NCI-H526 (cell line): ENCODE measurements around the gene GABRB1.

Experiments
- DNase-seq, 2 experiments: peaks; one replicate each; lab custom pipeline; 2025; lab: John Stamatoyannopoulos, UW

The GABRB1 gene

DNA sequence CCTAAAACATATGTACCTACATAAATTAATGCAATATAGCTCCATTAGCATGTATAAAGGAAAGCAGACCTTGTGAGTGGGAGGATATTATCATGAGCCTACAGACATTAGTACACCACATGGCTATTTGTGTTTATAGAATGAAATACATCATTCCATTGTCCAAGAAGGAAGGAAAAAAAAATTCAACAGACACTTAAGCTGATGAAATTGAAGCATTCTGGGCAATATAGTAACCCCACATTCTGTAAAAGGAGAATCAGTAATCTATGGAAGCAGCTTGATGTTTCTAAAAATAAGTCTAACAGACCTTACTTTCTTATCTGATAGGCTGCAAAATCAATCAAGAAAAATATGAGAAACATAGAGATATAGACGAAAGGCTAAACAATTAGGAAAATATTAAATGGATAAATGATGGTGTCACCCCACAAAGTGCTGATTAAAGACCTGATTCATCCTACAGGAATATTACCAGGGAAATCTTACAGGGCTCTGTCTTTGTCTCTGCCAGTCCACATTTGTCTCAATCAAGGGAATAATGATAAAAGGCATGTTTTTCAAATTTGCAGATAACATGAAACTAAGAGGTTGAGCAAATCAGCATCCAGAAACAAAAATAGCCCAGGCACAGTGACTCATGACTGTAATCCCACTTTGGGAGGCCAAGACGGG is 355.3 kb downstream of the GABRB1 start:
- no peak for DNase-seq

GRCh38 chr4:47390428-47391125 is 359.2 kb downstream of the GABRB1 start:
- DNase-seq = no peak

DNA sequence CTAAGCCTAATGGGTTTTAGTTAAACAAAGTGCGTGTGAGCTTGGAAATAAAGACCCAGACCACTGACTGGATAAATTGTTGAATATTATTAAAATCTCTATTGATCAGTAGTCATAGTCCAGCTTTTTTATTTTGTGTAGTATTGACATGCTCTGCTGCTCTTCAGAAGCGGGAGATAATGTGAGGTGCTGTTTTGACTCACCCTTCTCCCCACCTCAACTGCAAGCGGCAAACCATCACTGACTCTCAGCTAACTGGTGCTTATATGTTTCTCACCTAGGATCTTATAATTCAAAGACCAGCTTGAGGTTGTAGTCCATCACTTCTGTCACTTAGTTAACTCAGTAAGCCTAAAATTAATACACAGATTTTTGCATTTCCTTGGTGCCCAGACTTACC is 359.9 kb downstream of the GABRB1 start:
- no peak for DNase-seq

DNA sequence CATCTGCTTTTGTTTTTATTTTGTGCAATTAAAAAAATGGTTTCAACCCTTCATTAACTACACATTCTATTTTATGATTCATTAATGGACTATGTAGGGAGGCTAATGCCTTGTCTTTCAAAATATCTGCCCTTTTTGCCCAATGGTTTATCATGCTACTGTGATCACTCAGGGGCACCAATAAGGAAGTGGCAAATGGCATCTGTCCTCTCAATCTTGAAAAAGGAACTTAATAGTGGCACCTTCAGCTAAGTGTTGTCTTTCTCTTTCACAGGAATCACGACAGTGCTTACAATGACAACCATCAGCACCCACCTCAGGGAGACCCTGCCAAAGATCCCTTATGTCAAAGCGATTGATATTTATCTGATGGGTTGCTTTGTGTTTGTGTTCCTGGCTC is 375.0 kb downstream of the GABRB1 start:
- DNase-seq = no peak

DNA sequence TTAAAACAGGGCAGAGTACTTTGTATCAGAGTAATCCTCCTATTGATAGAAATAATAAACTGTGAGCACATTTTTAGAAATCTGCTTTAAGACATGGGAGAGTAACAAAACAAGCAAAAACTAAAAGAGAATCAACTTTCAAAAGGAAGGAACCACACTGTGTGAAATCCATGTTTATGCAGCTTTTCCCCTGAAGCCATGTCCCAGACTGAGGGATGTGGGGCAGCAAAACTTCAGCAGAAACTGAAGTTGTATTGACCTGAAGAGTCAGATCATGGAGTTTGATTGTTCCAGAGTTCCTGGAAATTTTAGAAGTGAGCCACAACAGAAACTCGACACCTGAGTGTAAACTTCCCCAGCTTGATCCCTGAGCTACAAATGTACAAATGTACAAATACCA is 378.9 kb downstream of the GABRB1 start:
- peak in 1 of 2 experiments; percentile 12 for DNase-seq

DNA sequence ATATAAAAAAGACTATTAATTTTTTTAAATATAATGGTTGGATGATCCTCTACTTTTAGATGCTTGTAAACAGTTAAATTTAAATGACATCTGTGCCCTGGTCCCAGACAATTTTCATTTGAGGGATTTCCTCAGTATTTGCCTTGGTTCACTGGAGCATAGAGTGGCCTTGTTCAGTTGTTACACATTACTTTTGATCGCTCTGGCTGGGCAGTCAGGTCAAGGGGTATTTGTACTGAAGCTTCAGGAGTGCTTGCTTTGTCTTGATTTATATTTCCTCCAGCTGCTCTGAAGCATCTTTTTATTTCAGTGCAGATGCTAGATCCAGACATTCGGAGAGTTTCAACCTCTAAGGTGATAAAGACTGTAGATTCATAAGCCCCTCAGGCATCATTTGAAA is 382.2 kb downstream of the GABRB1 start:
- peak; percentile 20 to 74 for DNase-seq

- no peak for DNase-seq
These were observed 384.4 kb downstream of the GABRB1 start for GRCh38 chr4:47415719-47416118.

- no peak for DNase-seq
These were observed 386.8 kb downstream of the GABRB1 start for GRCh38 chr4:47418147-47418546.

DNA sequence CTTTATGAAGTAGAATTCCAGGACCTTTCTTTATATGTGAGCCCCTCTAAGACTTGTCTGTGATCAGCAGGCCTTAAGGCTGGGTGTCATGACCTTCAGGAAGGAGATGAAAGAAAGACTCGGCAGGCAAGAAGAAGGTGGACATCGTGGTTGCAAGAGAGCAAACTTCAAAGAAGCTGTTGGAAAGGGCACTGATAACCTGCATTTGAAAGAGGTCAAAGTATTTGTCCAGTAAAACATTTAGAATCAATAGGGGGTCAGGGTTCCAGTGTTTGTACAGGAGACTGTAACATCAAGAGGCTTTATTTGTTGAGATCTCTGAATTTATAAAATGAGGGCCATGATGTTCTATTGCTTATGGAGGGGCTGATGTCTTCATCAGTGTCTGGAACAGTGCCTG is 387.9 kb downstream of the GABRB1 start:
- DNase-seq = no peak

DNA sequence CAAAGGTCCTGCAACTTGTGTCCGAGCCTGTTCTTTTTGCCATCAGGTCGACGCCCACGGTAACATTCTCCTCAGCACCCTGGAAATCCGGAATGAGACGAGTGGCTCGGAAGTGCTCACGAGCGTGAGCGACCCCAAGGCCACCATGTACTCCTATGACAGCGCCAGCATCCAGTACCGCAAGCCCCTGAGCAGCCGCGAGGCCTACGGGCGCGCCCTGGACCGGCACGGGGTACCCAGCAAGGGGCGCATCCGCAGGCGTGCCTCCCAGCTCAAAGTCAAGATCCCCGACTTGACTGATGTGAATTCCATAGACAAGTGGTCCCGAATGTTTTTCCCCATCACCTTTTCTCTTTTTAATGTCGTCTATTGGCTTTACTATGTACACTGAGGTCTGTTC is 394.3 kb downstream of the GABRB1 start:
- DNase-seq = no peak

DNA sequence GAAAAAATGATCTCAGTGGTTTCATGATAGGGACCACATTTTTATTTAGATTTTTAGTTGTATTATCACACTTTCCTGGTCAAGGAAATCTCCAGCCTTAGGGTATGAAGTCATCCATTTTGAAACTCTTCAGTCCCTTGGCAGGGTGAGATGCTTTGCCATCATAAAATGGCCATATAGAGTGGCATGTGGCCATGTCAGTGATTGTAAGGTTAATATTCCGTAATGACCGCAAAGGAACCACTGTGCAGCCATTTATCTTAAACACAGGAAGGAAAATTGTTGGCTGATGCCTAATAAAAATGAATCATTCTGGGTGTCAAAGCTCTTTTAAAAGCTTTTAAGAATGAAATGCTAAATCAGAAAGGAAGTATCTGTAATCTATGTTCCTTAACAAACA is 396.6 kb downstream of the GABRB1 start:
- no peak for DNase-seq

DNA sequence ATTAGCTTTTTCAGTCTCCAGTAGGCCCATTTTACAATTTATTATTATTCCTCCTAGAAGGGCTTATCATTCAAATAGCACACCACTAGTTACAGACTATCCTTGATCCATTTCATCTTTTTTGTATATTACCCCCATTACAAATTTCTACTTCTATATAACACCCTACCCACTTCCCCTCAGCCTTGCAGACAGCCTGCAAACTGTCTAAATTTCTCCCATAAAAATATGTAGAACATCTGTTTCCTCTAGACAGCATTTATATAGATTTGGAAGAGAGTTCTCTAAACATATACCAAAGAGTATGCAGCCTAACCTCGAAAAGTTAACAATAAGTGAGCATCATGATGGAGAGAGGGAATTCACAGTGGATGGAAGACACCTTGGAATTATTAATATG is 401.4 kb downstream of the GABRB1 start:
- no peak for DNase-seq

DNA sequence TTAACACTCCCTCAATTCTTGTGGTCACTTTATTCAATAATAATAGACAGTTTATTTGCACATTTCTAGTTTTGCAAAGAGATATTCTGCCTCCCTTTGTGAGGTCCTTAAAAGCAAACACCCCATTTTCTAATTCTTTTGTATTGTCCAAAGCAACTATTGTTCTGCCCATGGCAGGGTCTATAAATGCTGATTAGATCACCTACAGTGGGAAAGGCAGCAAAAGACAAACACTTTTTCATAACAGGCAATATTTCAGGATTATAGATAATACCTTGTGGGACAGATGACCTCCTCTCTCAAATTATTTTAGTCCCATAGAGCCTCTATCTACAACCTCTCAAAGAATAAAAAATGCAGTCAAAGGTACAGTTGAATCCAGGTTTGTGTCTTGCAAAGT is 403.6 kb downstream of the GABRB1 start:
- no peak for DNase-seq

- DNase-seq = no peak
These were observed 411.6 kb downstream of the GABRB1 start for GRCh38 chr4:47442980-47443379.

- no peak for DNase-seq
These were observed 412.7 kb downstream of the GABRB1 start for GRCh38 chr4:47444031-47444430.

DNA sequence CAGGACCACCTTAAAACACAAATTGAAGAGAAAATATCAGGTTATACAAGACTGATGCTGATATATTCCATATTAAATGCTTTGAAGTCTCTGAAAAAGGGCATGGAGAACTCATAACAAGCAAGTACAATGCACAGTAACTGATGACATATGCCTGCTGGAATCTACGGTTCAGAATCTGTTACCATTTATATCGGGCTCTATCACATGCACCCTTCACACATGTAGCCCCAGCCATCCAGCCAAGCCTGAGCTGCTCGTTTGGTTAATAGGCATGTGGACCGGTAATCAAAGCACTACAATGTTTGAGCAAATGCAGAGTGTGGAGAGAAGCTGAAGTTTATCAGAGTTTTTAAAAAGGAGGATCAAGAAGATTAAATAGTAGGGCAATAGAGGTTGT is 420.3 kb downstream of the GABRB1 start:
- DNase-seq = no peak

DNA sequence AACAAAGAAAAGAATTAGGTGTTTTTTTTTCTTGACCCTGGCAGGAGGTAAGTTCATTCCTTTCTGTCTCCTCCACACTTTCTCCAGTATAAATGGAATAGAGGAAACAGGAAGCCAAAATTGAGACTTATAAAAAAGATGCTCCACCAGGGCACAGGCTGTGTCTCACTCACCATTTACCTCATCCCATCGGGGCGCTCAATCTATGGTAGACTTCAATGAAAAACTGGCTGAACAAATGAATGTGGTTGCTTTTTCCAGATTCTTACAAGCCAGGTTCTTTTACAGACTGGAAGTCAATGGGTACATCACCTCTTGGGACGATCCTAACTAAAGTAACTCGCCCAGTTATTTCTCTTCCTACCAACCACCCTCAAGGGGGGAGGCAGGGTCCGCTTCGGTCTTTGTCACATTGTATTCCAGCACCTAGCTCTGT is 431.4 kb downstream of the GABRB1 start:
- no peak for DNase-seq

DNA sequence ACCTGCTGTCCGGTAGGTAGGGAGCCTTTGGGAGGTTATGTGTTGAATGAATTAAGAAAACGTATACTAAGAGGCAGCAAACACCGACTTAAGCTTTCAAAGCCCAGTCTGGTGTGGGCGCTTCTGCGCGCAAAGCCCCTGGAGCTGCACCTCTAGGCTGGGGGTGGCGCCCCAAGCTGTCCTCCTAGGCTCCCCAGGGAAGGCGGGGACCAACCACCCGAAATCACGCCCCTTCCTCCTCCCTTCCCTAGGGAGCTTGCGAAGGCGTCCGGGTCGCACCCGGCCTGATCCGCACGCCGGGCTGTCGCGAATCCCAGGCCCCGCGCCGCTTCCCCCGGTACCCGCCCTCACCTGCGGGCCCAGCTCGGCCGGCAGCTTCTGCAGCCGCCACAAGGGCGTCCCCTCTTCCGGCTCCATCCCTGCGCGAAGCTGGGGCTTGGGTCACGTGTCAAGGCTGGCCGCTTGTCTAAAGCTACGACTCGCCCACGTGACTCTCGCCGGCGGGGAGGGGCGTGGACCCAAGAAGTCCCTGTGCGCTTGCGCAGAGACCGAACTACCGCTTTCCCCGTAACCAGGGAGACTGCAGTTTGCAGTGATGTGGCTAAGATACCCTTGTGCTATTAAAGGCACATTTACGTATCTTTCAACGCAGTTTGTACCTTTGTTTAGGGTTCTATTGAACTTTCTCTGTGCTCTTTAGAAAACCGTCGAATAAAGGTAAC is 432.0 kb downstream of the GABRB1 start, which contains the start of gene COMMD8:
COMMD8 (minus strand) TSS at position 468 of the 722 bp plus-strand sequence; CDS start at position 417, 51 bp downstream.
- peak; percentile 97 to 99 for DNase-seq

DNA sequence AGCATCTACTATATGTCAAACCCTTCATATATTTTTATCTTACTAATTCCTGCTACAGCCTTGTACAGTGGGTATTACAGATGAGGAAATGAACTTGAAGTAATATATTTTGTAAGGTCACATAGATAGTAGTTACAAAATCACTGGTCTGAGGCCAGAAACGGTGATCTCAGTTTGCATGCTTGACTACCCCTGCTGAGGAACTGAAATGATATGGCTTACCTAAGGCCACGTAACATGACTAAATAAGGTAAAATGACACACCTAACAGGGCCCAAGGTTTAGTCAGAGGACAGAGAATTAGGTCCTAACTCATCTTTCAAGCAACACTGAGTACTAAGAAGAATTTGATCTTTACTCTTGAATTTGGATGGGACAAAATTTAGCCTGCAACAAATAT is 433.6 kb downstream of the GABRB1 start:
- peak in 1 of 2 experiments; percentile 41 for DNase-seq

GRCh38 chr4:47466056-47466785 is 434.9 kb downstream of the GABRB1 start:
- DNase-seq = peak in 1 of 2 experiments; percentile 27

DNA sequence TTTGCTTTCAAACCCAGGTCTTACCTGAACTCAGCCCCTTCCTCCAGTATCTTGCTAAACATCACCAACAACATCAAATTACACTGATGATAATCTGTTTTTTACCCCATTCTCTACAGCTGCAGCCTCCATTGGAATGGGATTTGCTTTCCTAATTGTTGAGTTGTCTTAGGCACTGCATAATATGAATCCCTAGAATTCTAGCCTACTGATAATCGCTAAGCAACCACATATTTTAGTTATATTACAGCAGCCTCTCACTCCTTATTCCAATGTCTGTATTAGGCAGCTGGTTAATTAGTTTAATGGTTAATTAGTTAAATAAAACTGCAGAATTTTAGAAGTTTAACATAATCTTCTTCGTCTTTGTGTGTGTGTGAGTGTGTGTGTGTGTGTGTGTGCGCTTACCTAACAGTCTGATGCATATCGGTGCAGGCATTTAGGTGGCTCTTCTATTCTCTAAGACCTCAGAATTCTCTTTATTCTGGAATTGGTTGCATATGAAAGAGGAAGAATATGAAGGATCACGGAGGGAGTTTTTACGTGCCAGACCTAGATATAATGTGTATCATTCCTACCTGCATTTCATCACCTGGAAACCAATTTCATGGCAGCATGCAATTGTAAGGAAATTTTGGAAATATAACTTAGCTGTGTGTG is 437.5 kb downstream of the GABRB1 start:
- DNase-seq = peak in 1 of 2 experiments; percentile 18

- no peak for DNase-seq
These were observed 438.6 kb downstream of the GABRB1 start for GRCh38 chr4:47469951-47470350.
